GM12891 (cell line): Measurements from ENCODE around the gene ARIH2.

Experiments used
- POLR2A ChIP-seq: IDR thresholded peaks from 2 replicates; pipeline ENCODE4 v1.6.1; 2011; ENCODE audit warnings: low read depth, low read length, control low read depth
- POLR2AphosphoS5 ChIP-seq: IDR thresholded peaks from 2 replicates; pipeline ENCODE4 v1.6.1; 2011; ENCODE audit warnings: low read depth, low read length, control low read depth
- POU2F2 ChIP-seq: IDR thresholded peaks from 2 replicates; pipeline ENCODE4 v1.6.1; 2011; ENCODE audit warnings: low read depth, mild to moderate bottlenecking, control low read depth, low read length, moderate library complexity
- SPI1 ChIP-seq: IDR thresholded peaks from 2 replicates; pipeline ENCODE4 v1.6.1; 2011; ENCODE audit warnings: low read depth, low read length, control low read depth
- TAF1 ChIP-seq: IDR thresholded peaks from 2 replicates; pipeline ENCODE4 v1.6.1; 2011; ENCODE audit warnings: low read depth, low read length, control low read depth

GRCh38 chr3:48885753-48886152, 32.9 kb upstream of the ARIH2 start:
- TF ChIP-seq POLR2A = no peak
- TF ChIP-seq TAF1 = no peak
- TF ChIP-seq POLR2AphosphoS5 = no peak
- no peak for TF ChIP-seq SPI1
- no peak for TF ChIP-seq POU2F2
